Camera-type eye (tissue), 1 donor: ENCODE results near the gene KLK8. TPM values are rescaled to one million over a fixed set of nuclear protein-coding genes. Genes with fewer than 3 reads are reported as not detected.

Source experiments
- total RNA-seq: library from RNA; depleted of rRNA; stranded (reverse); fragments of >200 nt; gene quantifications from one replicate; pipeline ENCODE4 v1.2.3, GENCODE V29; 2014

The KLK8 gene, protein sequence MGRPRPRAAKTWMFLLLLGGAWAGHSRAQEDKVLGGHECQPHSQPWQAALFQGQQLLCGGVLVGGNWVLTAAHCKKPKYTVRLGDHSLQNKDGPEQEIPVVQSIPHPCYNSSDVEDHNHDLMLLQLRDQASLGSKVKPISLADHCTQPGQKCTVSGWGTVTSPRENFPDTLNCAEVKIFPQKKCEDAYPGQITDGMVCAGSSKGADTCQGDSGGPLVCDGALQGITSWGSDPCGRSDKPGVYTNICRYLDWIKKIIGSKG
- total RNA-seq = not detected

DNA sequence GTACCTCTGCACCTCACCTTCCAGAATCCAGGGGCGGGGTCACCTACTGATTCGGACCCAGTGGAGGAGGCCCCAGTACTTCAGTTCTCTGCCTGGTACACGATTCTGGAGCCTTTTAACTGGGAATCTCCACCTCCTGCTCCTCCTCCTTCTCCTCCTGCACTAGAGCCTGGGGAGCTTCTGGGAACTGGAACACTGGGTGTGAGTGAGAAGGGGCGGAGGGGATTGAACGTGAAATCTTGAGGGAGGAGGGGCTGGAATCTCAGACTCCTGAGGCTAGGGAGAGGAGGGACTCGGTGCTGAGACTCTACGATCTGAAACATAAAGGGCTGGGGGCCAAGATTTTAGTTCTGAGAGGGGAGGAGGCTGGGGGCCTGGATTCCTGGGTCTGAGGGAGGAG is at the start of gene KLK8:
KLK8 (minus strand) TSS at position 90 of the 400 bp plus-strand sequence. CDS start 437 bp downstream, outside the sequence.

DNA sequence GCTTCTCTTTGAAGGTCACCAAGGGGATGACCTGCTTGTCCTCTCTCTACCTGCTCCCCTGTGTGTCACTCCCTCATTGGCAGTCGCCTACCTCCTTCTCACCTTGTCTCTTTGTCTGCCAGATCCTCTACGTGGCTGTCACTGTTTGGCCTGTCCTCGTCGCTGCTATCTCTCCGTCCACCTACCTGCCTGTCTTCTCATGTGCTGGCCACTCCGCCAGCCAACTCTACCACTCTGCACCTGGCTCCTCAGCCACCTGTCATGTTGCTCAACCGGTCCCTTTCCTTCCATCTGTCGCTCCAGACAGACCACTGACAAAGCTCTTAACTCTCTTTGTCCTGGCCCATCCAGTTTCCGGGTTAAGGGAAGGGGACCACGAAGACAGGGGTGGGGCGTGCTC is 33.3 kb upstream of the KLK8 start, which contains the start of gene KLK12:
KLK12 (minus strand) TSS at position 299 of the 400 bp plus-strand sequence. CDS start 381 bp downstream, outside the sequence.

DNA sequence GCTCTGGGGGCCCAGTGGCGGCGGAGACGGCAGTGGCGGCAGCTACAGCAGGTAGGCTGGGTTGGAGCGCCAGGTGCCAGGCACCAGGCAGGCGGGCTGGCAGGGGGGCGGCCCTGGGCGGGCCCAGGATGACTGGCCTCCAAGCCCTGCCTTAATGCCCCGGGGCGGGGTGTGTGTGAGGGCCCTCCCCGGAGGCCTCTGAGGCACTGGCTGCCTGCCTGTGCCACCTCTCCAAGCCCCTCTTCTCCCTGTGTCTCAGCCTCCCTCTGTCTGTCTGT is 25.1 kb upstream of the KLK8 start, which contains the start of gene KLK11:
KLK11 (minus strand) TSS at position 63 of the 278 bp plus-strand sequence. CDS start 985 bp downstream, outside the sequence.

DNA sequence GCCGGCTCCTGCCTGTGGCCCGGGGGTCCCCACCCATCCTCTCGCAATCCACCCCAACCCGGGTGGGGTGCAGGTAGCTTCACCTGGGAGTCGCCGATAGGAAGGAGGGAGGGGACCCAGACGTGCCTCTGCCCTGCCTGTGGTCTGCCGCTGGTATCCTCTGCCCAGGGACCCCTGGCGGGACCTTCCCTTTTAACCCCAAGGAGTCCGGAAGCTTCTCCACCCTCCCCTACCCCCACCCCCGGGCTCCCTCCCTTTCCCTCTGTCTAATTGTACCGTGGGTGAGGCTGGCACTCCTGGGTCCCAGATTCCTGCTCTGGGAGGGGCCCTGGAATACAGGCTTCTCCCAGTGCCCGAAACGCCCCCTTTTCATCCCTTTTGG is 18.1 kb upstream of the KLK8 start, which contains the start of gene KLK10:
KLK10 (minus strand) TSS at position 166 of the 382 bp plus-strand sequence. CDS start 579 bp downstream, outside the sequence.

DNA sequence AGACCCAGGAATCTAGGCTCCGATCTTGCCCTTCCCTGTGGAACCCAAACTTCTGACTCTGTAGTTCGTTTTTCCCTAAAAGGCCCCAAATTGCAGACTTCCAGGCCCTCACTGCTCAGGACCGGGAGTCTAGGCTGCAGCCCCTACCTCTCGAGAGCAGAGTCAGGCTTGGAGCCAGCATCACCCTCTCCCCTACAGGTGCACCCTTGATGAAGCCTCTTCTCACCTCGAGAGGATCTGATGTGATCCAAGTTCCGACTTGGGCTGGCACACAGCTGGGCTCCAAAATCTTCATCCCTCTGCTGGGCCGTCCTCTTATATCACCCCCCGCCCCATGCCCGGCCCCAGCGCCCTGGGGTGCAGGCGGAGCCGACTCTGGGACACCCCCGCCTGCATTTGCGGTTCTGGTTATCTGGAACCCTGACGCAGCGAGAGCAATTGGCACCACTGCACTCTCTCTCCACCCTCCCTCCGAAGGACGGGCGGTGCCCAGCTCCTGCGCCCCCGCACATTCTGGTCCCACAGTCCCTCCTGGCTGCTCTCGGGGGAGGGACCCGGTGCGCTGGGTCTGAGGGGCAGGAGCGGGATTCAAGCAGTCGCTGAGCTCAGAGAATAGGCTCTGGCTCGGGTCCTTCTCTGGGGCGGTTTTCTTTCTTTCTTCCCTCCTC is 17.6 kb downstream of the KLK8 start, which contains the start of gene KLK7:
KLK7 (minus strand) TSS at position 293 of the 668 bp plus-strand sequence. CDS start 1,518 bp downstream, outside the sequence.

DNA sequence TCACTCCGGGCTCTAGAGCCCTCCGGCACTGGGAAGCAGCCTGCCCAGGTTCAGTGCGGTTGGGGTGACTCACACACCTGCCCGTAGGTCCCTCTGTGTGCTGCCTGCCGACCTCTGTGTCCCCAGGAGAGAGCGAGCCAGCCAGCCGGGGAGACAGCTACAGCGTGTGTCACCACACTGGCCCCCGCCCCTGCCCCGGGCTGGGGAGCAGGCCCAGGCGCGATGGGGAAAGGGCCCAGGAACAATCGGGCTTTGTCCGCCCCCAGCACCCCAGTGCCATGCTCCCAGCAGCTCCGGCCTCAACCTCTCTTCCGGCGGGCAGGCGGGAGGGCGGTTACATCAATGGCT is 32.0 kb downstream of the KLK8 start, which contains the start of gene KLK6:
KLK6 (minus strand) TSS at position 179 of the 348 bp plus-strand sequence. CDS start 1,487 bp downstream, outside the sequence.

DNA sequence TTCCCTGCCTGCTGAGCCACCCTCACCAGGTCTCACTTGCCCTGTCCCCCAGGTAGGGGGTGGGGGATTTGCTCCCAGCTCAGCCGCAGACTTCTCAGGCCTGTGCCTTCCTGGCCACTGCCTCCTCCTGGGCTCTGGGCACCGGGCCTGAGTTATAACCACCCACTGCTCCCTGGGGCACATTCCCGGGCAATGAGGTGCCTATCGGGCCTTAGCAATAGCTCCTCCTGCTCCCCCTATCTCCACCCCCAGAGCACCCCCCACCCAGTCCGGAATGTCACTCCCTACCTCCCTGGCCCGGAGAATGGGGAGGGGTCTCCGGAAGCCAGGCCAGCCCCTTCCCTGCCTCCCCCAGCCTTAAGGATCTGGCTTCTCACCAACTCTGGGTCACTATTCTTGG is 48.5 kb downstream of the KLK8 start, which contains the start of gene KLK5:
KLK5 (minus strand) TSS at position 129 of the 400 bp plus-strand sequence. CDS start 381 bp downstream, outside the sequence.

Other genes with a start within 250 kb of the KLK8 start
- not detected for gene GPR32, start 231.1 kb downstream of the KLK8 start, total RNA-seq
- not detected for gene ACP4, start 211.2 kb downstream of the KLK8 start, total RNA-seq
- gene KLK1, start 177.8 kb downstream of the KLK8 start, total RNA-seq = not detected
- gene KLK15, start 168.0 kb downstream of the KLK8 start, total RNA-seq = not detected
- gene KLK3, start 146.7 kb downstream of the KLK8 start, total RNA-seq = not detected
- gene KLK2, start 128.2 kb downstream of the KLK8 start, total RNA-seq = not detected
- gene KLK4, start 90.2 kb downstream of the KLK8 start, total RNA-seq = not detected
- gene KLK5, start 48.6 kb downstream of the KLK8 start, total RNA-seq = 0.66 TPM
- not detected for gene KLK6, start 32.0 kb downstream of the KLK8 start, total RNA-seq
- not detected for gene KLK7, start 17.7 kb downstream of the KLK8 start, total RNA-seq
- 1.9 TPM for gene KLK10, start 18.1 kb upstream of the KLK8 start, total RNA-seq
- 4.7 TPM for gene KLK11, start 25.0 kb upstream of the KLK8 start, total RNA-seq
- not detected for gene KLK12, start 33.4 kb upstream of the KLK8 start, total RNA-seq
- gene KLK13, start 63.5 kb upstream of the KLK8 start, total RNA-seq = not detected
- not detected for gene KLK14, start 81.3 kb upstream of the KLK8 start, total RNA-seq
- gene CTU1, start 106.8 kb upstream of the KLK8 start, total RNA-seq = 4.0 TPM
- gene SIGLEC9, start 123.3 kb upstream of the KLK8 start, total RNA-seq = 0.99 TPM
- gene SIGLEC7, start 140.7 kb upstream of the KLK8 start, total RNA-seq = 1.2 TPM
- gene CD33, start 223.5 kb upstream of the KLK8 start, total RNA-seq = 1.7 TPM
- not detected for gene SIGLECL1, start 249.5 kb upstream of the KLK8 start, total RNA-seq